ENCODE data around the gene SUCO. TPM values are rescaled to one million over a fixed set of nuclear protein-coding genes. Genes with fewer than 3 reads are reported as not detected.
"Not testable (repeated sequence)": the region's sequence is repeated elsewhere in the genome, so short reads cannot be mapped to it uniquely, and the experiment has no call there.

Gene SUCO
- polyA plus RNA-seq, 1 experiment, result 5.0 TPM

- CTCF ChIA-PET, result interaction anchor here (2.2 kb wide), 1 partner anchor 232 kb away, joined by 7 read pairs; no protein-coding TSS in a partner anchor
- H3K4me3 ChIP-seq (ENCODE audit: low read depth, low read length), result no peak overlapping the region
- DNase-seq (ENCODE audit: low read depth), result no peak
- peaks cover 4% of the 10 kb centered on the region for H3K27me3 ChIP-seq (ENCODE audit: control insufficient read depth, insufficient read depth, low read length)
- POLR2A ChIA-PET, result no interaction called here
- no peaks in the 10 kb centered on the region for H3K36me3 ChIP-seq (ENCODE audit: control insufficient read depth, insufficient read depth, low read length)
- TF ChIP-seq CTCF (IDR thresholded peaks at IDR 0.05; ENCODE audit: insufficient read depth, low read depth, low read length), result no peak
Measured at GRCh38 chr1:172487550-172487949, 45.4 kb upstream of the SUCO start.

- no peak for DNase-seq (ENCODE audit: low read depth)
- Histone ChIP-seq H3K27me3 (ENCODE audit: control insufficient read depth, insufficient read depth, low read length) (peaks cover 4% of the 10 kb centered on the region), H3K4me3 (ENCODE audit: low read depth, low read length) (no peak overlapping the region), H3K36me3 (ENCODE audit: control insufficient read depth, insufficient read depth, low read length) (no peaks in the 10 kb centered on the region)
- ChIA-PET POLR2A (no interaction called here), CTCF (interaction anchor here (0.6 to 2.2 kb wide), 2 partner anchors 231 to 1072 kb away, joined by 3 to 7 read pairs; no protein-coding TSS in a partner anchor)
- TF ChIP-seq CTCF (IDR thresholded peaks at IDR 0.05; ENCODE audit: insufficient read depth, low read depth, low read length), result no peak
Measured at GRCh38 chr1:172488393-172488792, 44.6 kb upstream of the SUCO start.

DNA sequence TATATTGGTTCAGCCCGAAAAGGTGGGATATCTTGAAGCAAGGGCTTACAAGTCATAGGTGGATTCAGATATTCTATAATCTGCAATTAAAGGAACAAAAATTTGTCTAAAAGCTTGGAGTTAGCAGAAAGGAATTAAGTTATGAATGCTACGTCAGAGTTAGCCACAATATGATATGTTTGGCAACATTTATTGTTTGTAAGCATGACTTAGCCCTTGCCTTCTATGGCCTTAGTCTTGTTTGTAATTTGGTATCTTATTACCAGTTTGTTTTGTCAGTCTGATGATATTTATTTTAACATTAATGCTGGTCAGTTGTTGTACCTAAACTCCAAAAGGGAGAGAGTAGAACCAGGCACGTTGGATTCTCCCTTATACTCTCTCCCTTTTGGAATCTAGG lies 43.1 kb upstream of the SUCO start:
- ChIA-PET CTCF (no interaction called here), POLR2A (no interaction called here)
- H3K36me3 ChIP-seq (ENCODE audit: control insufficient read depth, insufficient read depth, low read length), result no peaks in the 10 kb centered on the region
- DNase-seq (ENCODE audit: low read depth), result no peak
- TF ChIP-seq CTCF (IDR thresholded peaks at IDR 0.05; ENCODE audit: insufficient read depth, low read depth, low read length), result no peak
- H3K27me3 ChIP-seq (ENCODE audit: control insufficient read depth, insufficient read depth, low read length), result peaks cover 2% of the 10 kb centered on the region
- no peak overlapping the region for H3K4me3 ChIP-seq (ENCODE audit: low read depth, low read length)

DNA sequence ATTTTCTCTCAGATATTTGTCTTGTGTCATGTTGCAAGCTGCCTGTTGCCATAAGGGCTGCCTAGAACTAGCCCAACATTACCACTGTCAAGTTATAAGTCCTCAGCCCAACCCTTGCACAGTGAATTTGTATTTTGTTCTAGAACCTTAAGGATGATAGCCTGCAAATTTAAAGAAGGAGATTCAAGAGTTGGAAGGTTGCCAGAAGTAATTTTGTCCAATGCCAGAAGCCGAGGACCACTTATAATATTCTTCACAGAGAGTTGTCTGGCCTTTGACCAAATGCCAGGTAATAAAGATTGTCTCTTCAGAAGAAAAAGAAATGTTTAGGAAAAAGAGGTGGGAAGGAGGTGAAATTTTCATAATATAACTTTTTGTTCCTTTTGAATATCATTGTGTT lies 40.5 kb upstream of the SUCO start:
- ChIA-PET POLR2A (no interaction called here), CTCF (no interaction called here)
- DNase-seq (ENCODE audit: low read depth), result no peak
- TF ChIP-seq CTCF (IDR thresholded peaks at IDR 0.05; ENCODE audit: insufficient read depth, low read depth, low read length), result no peak
- Histone ChIP-seq H3K27me3 (ENCODE audit: control insufficient read depth, insufficient read depth, low read length) (no peaks in the 10 kb centered on the region; the same call in 1 of the 2 replicates), H3K36me3 (ENCODE audit: control insufficient read depth, insufficient read depth, low read length) (no peaks in the 10 kb centered on the region), H3K4me3 (ENCODE audit: low read depth, low read length) (no peak overlapping the region)

- TF ChIP-seq CTCF (IDR thresholded peaks at IDR 0.05; ENCODE audit: insufficient read depth, low read depth, low read length), result no peak
- Histone ChIP-seq H3K4me3 (ENCODE audit: low read depth, low read length) (no peak overlapping the region), H3K27me3 (ENCODE audit: control insufficient read depth, insufficient read depth, low read length) (no peaks in the 10 kb centered on the region; the same call in 1 of the 2 replicates), H3K36me3 (ENCODE audit: control insufficient read depth, insufficient read depth, low read length) (no peaks in the 10 kb centered on the region)
- DNase-seq (ENCODE audit: low read depth), result no peak
- POLR2A ChIA-PET, result no interaction called here
- CTCF ChIA-PET, result no interaction called here
Measured at GRCh38 chr1:172494166-172494565, 38.8 kb upstream of the SUCO start.

- H3K4me3 ChIP-seq (ENCODE audit: low read depth, low read length); H3K27me3 ChIP-seq (ENCODE audit: control insufficient read depth, insufficient read depth, low read length); DNase-seq (ENCODE audit: low read depth); CTCF ChIA-PET; H3K36me3 ChIP-seq (ENCODE audit: control insufficient read depth, insufficient read depth, low read length); POLR2A ChIA-PET: not testable (repeated sequence)
Measured at GRCh38 chr1:172496127-172496526, 36.8 kb upstream of the SUCO start.
